H1 (cell line): Measurements from ENCODE around the gene ZNF511. TPM values are rescaled to one million over a fixed set of nuclear protein-coding genes. Genes with fewer than 3 reads are reported as not detected.

Experiments used
- CTCF ChIA-PET: fragments of 300-600 bp; sonication (Branson Sonifier 250); formaldehyde crosslinking; loops from one replicate; lab custom pipeline; 2021; ENCODE audit not compliant: partially characterized antibody; lab: Charles Lee
- POLR2A ChIA-PET: fragments of 300-600 bp; sonication (Branson Sonifier 250); formaldehyde crosslinking; loops from one replicate; lab custom pipeline; 2021; ENCODE audit warnings: inconsistent platforms; ENCODE audit not compliant: partially characterized antibody; lab: Charles Lee
- DNase-seq, 2 experiments: peaks; one replicate each; pipeline versions ENCODE4 v3.0.0 to v3.0.0-alpha.2; 2010 to 2022; ENCODE audit warnings: low spot score in 2 of 2, low read depth in 1 of 2, mixed read lengths in 1 of 2
- FAIRE-seq: peaks from 2 replicates; lab custom pipeline; 2011; peaks lifted over from hg19 to GRCh38; lab: Jason Lieb, UNC
- H2AFZ ChIP-seq: 2 replicates; pipeline ENCODE4 v1.8.1; 2012; ENCODE audit warnings: low read length, inconsistent platforms
- H2AK5ac ChIP-seq: 2 replicates; pipeline ENCODE4 v1.6.1; 2013; ENCODE audit warnings: low read depth, low read length
- H2BK120ac ChIP-seq: replicated peaks from 2 replicates; pipeline ENCODE3; 2013; ENCODE audit warnings: low read depth, low read length, inconsistent platforms
- H2BK12ac ChIP-seq: 2 replicates; pipeline ENCODE4 v1.6.1; 2013; ENCODE audit warnings: low read depth, low read length
- H2BK15ac ChIP-seq: 2 replicates; pipeline ENCODE4 v1.6.1; 2013; ENCODE audit warnings: low read length
- H2BK20ac ChIP-seq: 2 replicates; pipeline ENCODE4 v1.6.1; 2013; ENCODE audit warnings: low read length
- H2BK5ac ChIP-seq: 2 replicates; pipeline ENCODE4 v1.6.1; 2013; ENCODE audit warnings: low read depth, low read length
- H3K14ac ChIP-seq: 2 replicates; pipeline ENCODE4 v1.6.1; 2013; ENCODE audit warnings: inconsistent platforms; ENCODE audit not compliant: insufficient read length
- H3K18ac ChIP-seq: 2 replicates; pipeline ENCODE4 v1.6.1; 2013; ENCODE audit warnings: low read length; ENCODE audit errors: extremely low read depth
- H3K23ac ChIP-seq: 2 replicates; pipeline ENCODE4 v1.6.1; 2013; ENCODE audit warnings: inconsistent platforms; ENCODE audit not compliant: insufficient read length
- H3K23me2 ChIP-seq: 2 replicates; pipeline ENCODE4 v1.6.1; 2013; ENCODE audit warnings: low read depth, low read length
- H3K27ac ChIP-seq: 2 replicates; pipeline ENCODE4 v1.6.1; 2011; ENCODE audit warnings: low read depth, low read length, inconsistent platforms
- H3K27me3 ChIP-seq, 4 experiments: replicated peaks in 1 of 4; 1 replicate in 1 of 4; 2 replicates in 3 of 4; pipeline versions ENCODE4 v1.6.1 to v1.8.1; 2011 to 2013; ENCODE audit warnings: low read length in 3 of 4, mild to moderate bottlenecking in 3 of 4, inconsistent platforms in 2 of 4, mixed read lengths in 2 of 4, moderate library complexity in 1 of 4; ENCODE audit not compliant: control insufficient read depth in 3 of 4, insufficient read depth in 3 of 4; ENCODE audit errors: extremely low read depth in 1 of 4
- H3K36me3 ChIP-seq, 4 experiments: 2 replicates each; pipeline versions ENCODE4 v1.6.1 to v1.8.1; 2011 to 2013; ENCODE audit warnings: mild to moderate bottlenecking in 4 of 4, low read length in 3 of 4, moderate library complexity in 2 of 4, control low read depth in 1 of 4, inconsistent platforms in 1 of 4; ENCODE audit not compliant: insufficient read depth in 4 of 4, control insufficient read depth in 2 of 4
- H3K4ac ChIP-seq: replicated peaks from 2 replicates; pipeline ENCODE3; 2013; ENCODE audit warnings: low read length, low read depth, mixed read lengths, inconsistent platforms; ENCODE audit not compliant: insufficient read length
- H3K4me1 ChIP-seq, 4 experiments: replicated peaks in 1 of 4; 1 replicate in 1 of 4; 2 replicates in 3 of 4; pipeline versions ENCODE4 v1.6.1 to v1.8.1; 2011 to 2013; ENCODE audit warnings: low read length in 3 of 4, inconsistent platforms in 2 of 4, mixed read lengths in 1 of 4; ENCODE audit not compliant: insufficient read depth in 4 of 4, control insufficient read depth in 3 of 4
- H3K4me2 ChIP-seq, 2 experiments: 2 replicates each; pipeline versions ENCODE4 v1.6.1 to v1.8.1; 2011 to 2013; ENCODE audit warnings: low read depth in 2 of 2, low read length in 2 of 2, control low read depth in 1 of 2, inconsistent platforms in 1 of 2, mild to moderate bottlenecking in 1 of 2; ENCODE audit not compliant: insufficient read depth in 1 of 2
- H3K4me3 ChIP-seq, 4 experiments: fragments of 200-600, 300-600 bp in 1 of 4; sonication (generic), shearing (Covaris generic), sonication (Bioruptor Twin) in 1 of 4; 2 replicates each; pipeline versions ENCODE4 v1.5.1 to v1.8.1; 2011 to 2016; ENCODE audit warnings: low read length in 4 of 4, low read depth in 3 of 4, control low read depth in 2 of 4, inconsistent platforms in 2 of 4, mild to moderate bottlenecking in 2 of 4, mixed read lengths in 1 of 4, moderate library complexity in 1 of 4; ENCODE audit not compliant: insufficient read depth in 2 of 4; ENCODE audit errors: extremely low read depth in 1 of 4
- H3K56ac ChIP-seq: replicated peaks from 2 replicates; pipeline ENCODE3; 2013; ENCODE audit warnings: low read depth, mild to moderate bottlenecking, mixed read lengths, low read length, inconsistent platforms; ENCODE audit not compliant: insufficient read length
- H3K79me1 ChIP-seq: 2 replicates; pipeline ENCODE4 v1.6.1; 2013; ENCODE audit warnings: low read depth, low read length, control low read depth
- H3K79me2 ChIP-seq, 2 experiments: 2 replicates each; pipeline versions ENCODE4 v1.6.1 to v1.8.1; 2012 to 2013; ENCODE audit warnings: low read length in 2 of 2, mild to moderate bottlenecking in 2 of 2, inconsistent platforms in 1 of 2; ENCODE audit not compliant: insufficient read depth in 2 of 2, control insufficient read depth in 1 of 2
- H3K9ac ChIP-seq, 4 experiments: replicated peaks in 1 of 4; 1 replicate in 1 of 4; 2 replicates in 3 of 4; pipeline versions ENCODE4 v1.6.1 to v1.8.1; 2011 to 2013; ENCODE audit warnings: low read depth in 3 of 4, low read length in 3 of 4, control low read depth in 2 of 4, mild to moderate bottlenecking in 2 of 4, moderate library complexity in 2 of 4, inconsistent platforms in 1 of 4; ENCODE audit errors: extremely low read depth in 1 of 4
- H3K9me3 ChIP-seq, 2 experiments: 2 replicates each; pipeline versions ENCODE4 v1.6.1 to v1.8.1; 2012 to 2013; ENCODE audit warnings: mild to moderate bottlenecking in 2 of 2, moderate library complexity in 2 of 2, control low read depth in 1 of 2, inconsistent platforms in 1 of 2, low read depth in 1 of 2, low read length in 1 of 2, mixed read lengths in 1 of 2; ENCODE audit not compliant: insufficient read depth in 2 of 2
- H4K20me1 ChIP-seq, 2 experiments: replicated peaks in 1 of 2; 2 replicates each; pipeline versions ENCODE3 to v1.8.1; 2011 to 2013; ENCODE audit warnings: inconsistent platforms in 2 of 2, low read length in 2 of 2, mild to moderate bottlenecking in 1 of 2; ENCODE audit not compliant: insufficient read depth in 2 of 2, control insufficient read depth in 1 of 2
- H4K5ac ChIP-seq: 2 replicates; pipeline ENCODE4 v1.6.1; 2013; ENCODE audit warnings: low read length, low read depth, mixed read lengths, inconsistent platforms; ENCODE audit not compliant: insufficient read length
- H4K8ac ChIP-seq: 2 replicates; pipeline ENCODE4 v1.8.0; 2013; ENCODE audit warnings: mild to moderate bottlenecking, moderate library complexity, low read length, inconsistent platforms; ENCODE audit not compliant: insufficient read depth; ENCODE audit errors: extremely low read depth
- H4K91ac ChIP-seq: replicated peaks from 2 replicates; pipeline ENCODE3; 2013; ENCODE audit warnings: low read length, mixed read lengths, inconsistent platforms; ENCODE audit not compliant: insufficient read length
- CBX5 ChIP-seq: fragments of 300-800, 300-1000 bp; sonication (generic); IDR thresholded peaks from 2 replicates; pipeline ENCODE4 v1.7.1; 2016; ENCODE audit warnings: antibody characterized with exemption, low read length, low read depth
- GABPA ChIP-seq: IDR thresholded peaks from 2 replicates; pipeline ENCODE4 v1.6.1; 2011; ENCODE audit warnings: mild to moderate bottlenecking, low read length, moderate library complexity, borderline replicate concordance; ENCODE audit not compliant: insufficient read depth
- JUND ChIP-seq: IDR thresholded peaks from 2 replicates; pipeline ENCODE4 v1.6.1; 2011; ENCODE audit warnings: mild to moderate bottlenecking, improper control_type of control experiment, low read length
- MAX ChIP-seq: IDR thresholded peaks from 2 replicates; pipeline ENCODE4 v1.6.1; 2012; ENCODE audit warnings: inconsistent platforms
- WGBS, 2 experiments: shearing (Covaris generic) in 1 of 2; methylation state at CpG; one replicate each; pipeline versions ENCODE4 v1.1.6 to v1.1.7; 2013 to 2015; ENCODE audit warnings: low lambda C conversion rate in 2 of 2, mixed read lengths in 2 of 2, inconsistent platforms in 1 of 2, low coverage in 1 of 2, missing lambda C conversion rate in 1 of 2; ENCODE audit not compliant: insufficient replicate concordance in 2 of 2, insufficient coverage in 1 of 2, insufficient read length in 1 of 2; ENCODE audit errors: extremely low coverage in 1 of 2, missing lambda C conversion rate in 1 of 2; 5-methylcytosine and 5-hydroxymethylcytosine counted together
- polyA plus RNA-seq, 7 experiments: library from polyadenylated mRNA; depleted of rRNA in 3 of 7; stranded (reverse) in 5 of 7; unstranded in 2 of 7; fragments of >200 nt in 5 of 7; fragments of 200-250 nt in 2 of 7; gene quantifications; 1 replicate in 5 of 7; 2 replicates in 1 of 7; 4 replicates in 1 of 7; pipeline versions ENCODE4 v1.2.1 to v1.2.3, GENCODE V29; 2011 to 2013; ENCODE audit warnings: missing spikeins in 2 of 7, mixed read lengths in 2 of 7
- total RNA-seq: library from RNA; stranded (reverse); fragmentation: NEBNext Ultra II Directional; extraction: Animal tissue kit (Norgen Biotek cat#: 25700); gene quantifications from 2 replicates; pipeline ENCODE4 v1.2.1, GENCODE V29; 2021
- TF ChIP-seq, protein P1 (sequence below), 3 experiments: IDR thresholded peaks; 1 replicate in 2 of 3; 2 replicates in 1 of 3; pipeline versions ENCODE4 v1.5.1 to v1.6.1; 2011; ENCODE audit warnings: low read length in 3 of 3, mild to moderate bottlenecking in 3 of 3, inconsistent platforms in 2 of 3, low read depth in 1 of 3, moderate library complexity in 1 of 3; ENCODE audit not compliant: insufficient read depth in 1 of 3; ENCODE audit errors: control extremely low read depth in 1 of 3

ZNF511 gene
- total and polyA plus RNA-seq, 2 of the 8 experiments (the other 6 are each of a cell fraction or from before 2014, with no cell fraction given), result 55.4 to 71.7 TPM

DNA sequence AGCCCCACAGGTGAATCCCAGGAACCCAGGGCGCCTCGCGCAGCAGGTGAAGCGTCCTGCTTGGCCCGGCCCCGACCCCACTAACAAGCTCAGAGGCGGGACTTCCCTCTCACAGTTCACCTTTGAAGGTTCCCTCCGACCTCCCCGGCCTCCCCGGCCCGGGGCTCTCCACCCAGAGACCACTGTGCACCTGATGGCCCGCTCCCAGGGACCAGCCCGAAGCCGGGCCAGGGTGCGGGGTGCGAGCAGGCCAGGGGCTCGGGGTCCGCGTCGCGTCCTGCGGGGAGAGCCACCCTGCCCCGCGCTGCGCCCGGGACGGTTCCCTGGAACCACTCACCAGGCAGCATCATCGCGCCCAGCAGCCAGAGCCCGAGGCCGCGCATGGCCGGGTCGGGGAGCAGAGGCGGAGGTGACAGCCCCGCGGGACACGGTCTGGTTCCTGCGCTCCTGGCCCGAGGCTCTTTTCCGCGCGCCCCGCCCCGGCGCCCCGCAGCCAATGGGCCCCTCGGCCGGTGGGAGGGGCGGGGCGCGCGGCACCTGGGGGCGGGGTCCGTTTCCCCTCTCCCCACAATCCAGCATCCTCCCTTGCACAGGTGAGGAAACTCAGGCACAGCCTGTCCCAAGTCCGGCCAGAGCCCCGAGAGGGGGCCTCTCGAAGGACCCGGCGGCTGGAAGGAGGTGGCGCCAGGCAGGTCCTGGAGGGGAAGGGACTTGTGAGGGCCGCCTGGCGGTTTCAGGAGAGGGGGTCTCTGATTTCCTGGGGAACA, 32.1 kb upstream of the ZNF511 start, which contains the start of gene ADAM8:
TSS of gene ADAM8 (minus strand) at position 434 of the 767 bp plus-strand sequence. CDS start at position 383, 51 bp downstream.
- Histone ChIP-seq H3K36me3 (peaks cover 2 to 7% (median 3%) of the 10 kb centered on the region in 4 experiments; a peak in 4 of 8 replicates), H3K4me2 (peak within 1 kb of the TSS; percentile 58 to 85), H4K8ac (peak within 1 kb of the TSS; percentile 51), H3K9ac (no peak within 1 kb of the TSS), H3K4me1 (peaks cover 0 to 13% (median 7%) of the 10 kb centered on the region in 4 experiments; a peak in 5 of 7 replicates), H3K18ac (no peak within 1 kb of the TSS), H3K27me3 (peaks cover 0 to 7% (median 4%) of the 10 kb centered on the region in 4 experiments; a peak in 6 of 7 replicates), H4K5ac (no peak within 1 kb of the TSS), H3K9me3 (no peaks in the 10 kb centered on the region), H4K91ac (no peak within 1 kb of the TSS), H3K79me2 (no peaks in the 10 kb centered on the region), H2BK20ac (0 out of 2 replicates have a peak within 1 kb of the TSS, but pooled peaks have one; percentile 61), H3K23ac (no peak within 1 kb of the TSS), H2AK5ac (no peak within 1 kb of the TSS), H2AFZ (no peak within 1 kb of the TSS), H2BK15ac (peak within 1 kb of the TSS; percentile 81; the same call in 1 of the 2 replicates), H2BK5ac (peak within 1 kb of the TSS; percentile 24; the same call in 1 of the 2 replicates), H2BK12ac (no peak within 1 kb of the TSS), H3K4me3 (peak within 1 kb of the TSS; percentile 26 to 60 (median 46)), H3K56ac (no peak within 1 kb of the TSS), H3K4ac (no peak within 1 kb of the TSS), H3K23me2 (peaks cover 5% of the 10 kb centered on the region; the same call in 1 of the 2 replicates), H3K27ac (no peak within 1 kb of the TSS), H3K79me1 (no peaks in the 10 kb centered on the region), H3K14ac (no peak within 1 kb of the TSS), H2BK120ac (no peak within 1 kb of the TSS), H4K20me1 (peaks cover 0 to 5% of the 10 kb centered on the region in 2 experiments)
- POLR2A ChIA-PET, result interaction anchor here (0.7 to 2.4 kb wide), 9 partner anchors 9 to 71 kb away, joined by 3 to 11 read pairs (median 4); partner anchors contain the start of gene PRAP1
- FAIRE-seq (no peak), DNase-seq (peak; percentile 25 to 92)
- WGBS, 2 experiments, result 22% methylated on average over 30 of the region's 63 CpGs; no CpG with 5 or more reads in 1 of the 2 experiments
- CTCF ChIA-PET, result interaction anchor here (1.0 to 2.1 kb wide), 7 partner anchors 8 to 52 kb away, joined by 3 to 10 read pairs (median 4); no protein-coding TSS in a partner anchor
- TF ChIP-seq, protein P1, sequence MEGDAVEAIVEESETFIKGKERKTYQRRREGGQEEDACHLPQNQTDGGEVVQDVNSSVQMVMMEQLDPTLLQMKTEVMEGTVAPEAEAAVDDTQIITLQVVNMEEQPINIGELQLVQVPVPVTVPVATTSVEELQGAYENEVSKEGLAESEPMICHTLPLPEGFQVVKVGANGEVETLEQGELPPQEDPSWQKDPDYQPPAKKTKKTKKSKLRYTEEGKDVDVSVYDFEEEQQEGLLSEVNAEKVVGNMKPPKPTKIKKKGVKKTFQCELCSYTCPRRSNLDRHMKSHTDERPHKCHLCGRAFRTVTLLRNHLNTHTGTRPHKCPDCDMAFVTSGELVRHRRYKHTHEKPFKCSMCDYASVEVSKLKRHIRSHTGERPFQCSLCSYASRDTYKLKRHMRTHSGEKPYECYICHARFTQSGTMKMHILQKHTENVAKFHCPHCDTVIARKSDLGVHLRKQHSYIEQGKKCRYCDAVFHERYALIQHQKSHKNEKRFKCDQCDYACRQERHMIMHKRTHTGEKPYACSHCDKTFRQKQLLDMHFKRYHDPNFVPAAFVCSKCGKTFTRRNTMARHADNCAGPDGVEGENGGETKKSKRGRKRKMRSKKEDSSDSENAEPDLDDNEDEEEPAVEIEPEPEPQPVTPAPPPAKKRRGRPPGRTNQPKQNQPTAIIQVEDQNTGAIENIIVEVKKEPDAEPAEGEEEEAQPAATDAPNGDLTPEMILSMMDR (IDR thresholded peaks at IDR 0.05; ENCODE audit: control extremely low read depth in 1 of 3, insufficient read depth in 1 of 3, low read depth in 1 of 3, low read length in 3 of 3), result peak in 1 of 3 experiments; percentile 1; a peak in 1 of 4 replicates
- TF ChIP-seq MAX (peak; percentile 43; the same call in 1 of the 2 replicates), JUND (no peak), CBX5 (no peak), GABPA (0 out of 2 replicates have a peak, but pooled peaks have one; percentile 37)
